Liver (tissue), 9 donors: ENCODE data around the gene HYAL3. TPM values are rescaled to one million over a fixed set of nuclear protein-coding genes. Genes with fewer than 3 reads are reported as not detected.

Experiments used
- DNase-seq: peaks from one replicate; pipeline ENCODE4 v3.0.0-alpha.2; 2017; ENCODE audit warnings: low spot score
- H3K27ac ChIP-seq, 2 donors: one replicate each; pipeline ENCODE4 v1.7.0; 2013; ENCODE audit warnings: inconsistent platforms in 2 of 2, low read length in 2 of 2, control low read depth in 1 of 2, low read depth in 1 of 2, mild to moderate bottlenecking in 1 of 2
- H3K27me3 ChIP-seq, 4 donors: one replicate each; pipeline versions ENCODE4 v1.6.1 to v1.7.0; 2013; ENCODE audit warnings: low read length in 3 of 4, inconsistent platforms in 1 of 4, mild to moderate bottlenecking in 1 of 4, moderate library complexity in 1 of 4; ENCODE audit not compliant: control insufficient read depth in 4 of 4, insufficient read depth in 4 of 4
- H3K36me3 ChIP-seq, 4 donors: one replicate each; pipeline versions ENCODE4 v1.6.1 to v1.7.0; 2013; ENCODE audit warnings: low read length in 3 of 4, mild to moderate bottlenecking in 3 of 4, low read depth in 1 of 4, moderate library complexity in 1 of 4; ENCODE audit not compliant: control insufficient read depth in 4 of 4, insufficient read depth in 3 of 4
- H3K4me1 ChIP-seq, 4 donors: one replicate each; pipeline versions ENCODE4 v1.6.1 to v1.7.0; 2013; ENCODE audit warnings: low read length in 3 of 4, mild to moderate bottlenecking in 3 of 4, moderate library complexity in 1 of 4; ENCODE audit not compliant: control insufficient read depth in 4 of 4, insufficient read depth in 4 of 4
- H3K4me3 ChIP-seq, 3 donors: one replicate each; pipeline versions ENCODE4 v1.6.1 to v1.7.0; 2013; ENCODE audit warnings: low read length in 3 of 3, control low read depth in 1 of 3, low read depth in 1 of 3, mild to moderate bottlenecking in 1 of 3
- H3K9ac ChIP-seq, 2 donors: one replicate each; pipeline ENCODE4 v1.7.0; 2013; ENCODE audit warnings: low read length in 2 of 2, mild to moderate bottlenecking in 2 of 2, moderate library complexity in 2 of 2, control low read depth in 1 of 2, low read depth in 1 of 2
- H3K9me3 ChIP-seq, 4 donors: one replicate each; pipeline versions ENCODE4 v1.6.1 to v1.7.0; 2013; ENCODE audit warnings: low read length in 3 of 4; ENCODE audit not compliant: control insufficient read depth in 4 of 4
- EGR1 ChIP-seq, 2 donors: IDR thresholded peaks; 2 replicates each; pipeline ENCODE4 v1.6.1; 2016 to 2018; ENCODE audit warnings: antibody characterized with exemption in 2 of 2, low read depth in 2 of 2
- FOXA1 ChIP-seq: IDR thresholded peaks from 2 replicates; pipeline ENCODE4 v1.6.1; 2016; ENCODE audit warnings: antibody characterized with exemption
- FOXA2 ChIP-seq: IDR thresholded peaks from 2 replicates; pipeline ENCODE4 v1.6.1; 2016; ENCODE audit warnings: antibody characterized with exemption
- GABPA ChIP-seq, 2 donors: IDR thresholded peaks in 1 of 2; conservative IDR thresholded peaks in 1 of 2; 2 replicates each; pipeline ENCODE4 v1.6.1; 2016; ENCODE audit warnings: antibody characterized with exemption in 2 of 2, mild to moderate bottlenecking in 1 of 2, moderate library complexity in 1 of 2
- HNF4A ChIP-seq, 2 donors: conservative IDR thresholded peaks; 2 replicates each; pipeline ENCODE4 v1.6.1; 2016; ENCODE audit warnings: antibody characterized with exemption in 2 of 2, mild to moderate bottlenecking in 2 of 2
- HNF4G ChIP-seq: IDR thresholded peaks from 2 replicates; pipeline ENCODE4 v1.6.1; 2016; ENCODE audit warnings: antibody characterized with exemption
- JUND ChIP-seq, 2 donors: IDR thresholded peaks; 2 replicates each; pipeline ENCODE4 v1.6.1; 2016; ENCODE audit warnings: antibody characterized with exemption in 2 of 2
- NR2F2 ChIP-seq: IDR thresholded peaks from 2 replicates; pipeline ENCODE4 v1.6.1; 2016; ENCODE audit warnings: antibody characterized with exemption
- RAD21 ChIP-seq, 2 donors: IDR thresholded peaks; 2 replicates each; pipeline ENCODE4 v1.6.1; 2016; ENCODE audit warnings: antibody characterized with exemption in 2 of 2, mild to moderate bottlenecking in 2 of 2
- RXRA ChIP-seq, 2 donors: IDR thresholded peaks; 2 replicates each; pipeline ENCODE4 v1.6.1; 2017 to 2018; ENCODE audit warnings: antibody characterized with exemption in 2 of 2, mild to moderate bottlenecking in 1 of 2
- SP1 ChIP-seq: IDR thresholded peaks from 2 replicates; pipeline ENCODE4 v1.6.1; 2018; ENCODE audit warnings: antibody characterized with exemption, mild to moderate bottlenecking
- TAF1 ChIP-seq: conservative IDR thresholded peaks from 2 replicates; pipeline ENCODE4 v1.6.1; 2016; ENCODE audit warnings: antibody characterized with exemption, mild to moderate bottlenecking
- YY1 ChIP-seq: IDR thresholded peaks from 2 replicates; pipeline ENCODE4 v1.6.1; 2016; ENCODE audit warnings: antibody characterized with exemption, mild to moderate bottlenecking
- WGBS: extraction: QIAGEN DNeasy Blood & Tissue Kit; methylation state at CpG from one replicate; pipeline ENCODE4 v1.1.7; 2013; 5-methylcytosine and 5-hydroxymethylcytosine counted together
- polyA plus RNA-seq, 2 donors: library from polyadenylated mRNA; stranded (reverse) in 1 of 2; unstranded in 1 of 2; fragments of 200-250 nt in 1 of 2; fragments of >200 nt in 1 of 2; fragmentation: Nextera tagmentation in 1 of 2; extraction: Ambion mirVana in 1 of 2; gene quantifications; one replicate each; pipeline versions ENCODE4 v1.2.1 to v1.2.3, GENCODE V29; 2013 to 2015
- total RNA-seq, 2 donors: library from RNA; depleted of rRNA; stranded (reverse); fragments of >200 nt; gene quantifications; one replicate each; pipeline ENCODE4 v1.2.3, GENCODE V29; 2014
- TF ChIP-seq, protein P1 (sequence below): fragments of 150-350 bp; IDR thresholded peaks from 2 replicates; pipeline ENCODE4 v1.5.1; 2017; ENCODE audit warnings: improper control_type of control experiment, low read depth, low read length; ENCODE audit not compliant: missing input control
- TF ChIP-seq, protein P2 (sequence below): IDR thresholded peaks from 2 replicates; pipeline ENCODE4 v1.6.1; 2016; ENCODE audit warnings: antibody characterized with exemption
- TF ChIP-seq, protein P3 (sequence below): IDR thresholded peaks from 2 replicates; pipeline ENCODE4 v1.6.1; 2016; ENCODE audit warnings: antibody characterized with exemption, mild to moderate bottlenecking
- TF ChIP-seq, protein P4 (sequence below): IDR thresholded peaks from 2 replicates; pipeline ENCODE4 v1.6.1; 2016; ENCODE audit warnings: antibody characterized with exemption
- donor health status: healthy.
- donor health status: healthy.
- donor health status: healthy.
- donor health status: healthy.
- donor health status: healthy.

Gene HYAL3
- total and polyA plus RNA-seq, 4 donors, result 1.8 to 6.6 (median 2.0) TPM

DNA sequence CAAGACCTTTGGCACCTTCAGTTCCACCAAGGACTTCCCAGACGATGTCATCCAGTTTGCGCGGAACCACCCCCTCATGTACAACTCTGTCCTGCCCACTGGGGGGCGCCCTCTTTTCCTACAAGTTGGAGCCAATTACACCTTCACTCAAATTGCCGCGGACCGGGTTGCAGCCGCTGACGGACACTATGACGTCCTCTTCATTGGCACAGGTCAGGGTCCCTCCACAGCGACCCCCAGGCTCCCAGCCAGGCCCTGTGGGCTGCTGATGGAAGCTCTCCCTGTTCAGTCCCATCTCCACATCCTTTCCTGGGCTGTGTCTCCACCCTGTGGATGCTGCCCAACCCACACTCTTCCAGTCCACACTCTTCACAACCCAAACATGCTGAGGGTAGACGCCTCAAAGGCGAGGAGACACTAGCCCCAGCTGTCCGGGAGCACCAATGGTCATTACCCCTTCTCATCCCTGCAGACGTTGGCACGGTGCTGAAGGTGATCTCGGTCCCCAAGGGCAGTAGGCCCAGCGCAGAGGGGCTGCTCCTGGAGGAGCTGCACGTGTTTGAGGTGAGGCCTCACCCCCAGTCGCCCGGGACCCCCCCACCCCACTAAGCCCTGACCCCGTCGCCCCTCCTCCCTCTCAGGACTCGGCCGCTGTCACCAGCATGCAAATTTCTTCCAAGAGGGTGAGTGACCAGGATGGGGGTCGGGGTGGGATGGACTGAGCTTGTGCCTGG is 24.7 kb downstream of the HYAL3 start:
- TF ChIP-seq, protein P1, sequence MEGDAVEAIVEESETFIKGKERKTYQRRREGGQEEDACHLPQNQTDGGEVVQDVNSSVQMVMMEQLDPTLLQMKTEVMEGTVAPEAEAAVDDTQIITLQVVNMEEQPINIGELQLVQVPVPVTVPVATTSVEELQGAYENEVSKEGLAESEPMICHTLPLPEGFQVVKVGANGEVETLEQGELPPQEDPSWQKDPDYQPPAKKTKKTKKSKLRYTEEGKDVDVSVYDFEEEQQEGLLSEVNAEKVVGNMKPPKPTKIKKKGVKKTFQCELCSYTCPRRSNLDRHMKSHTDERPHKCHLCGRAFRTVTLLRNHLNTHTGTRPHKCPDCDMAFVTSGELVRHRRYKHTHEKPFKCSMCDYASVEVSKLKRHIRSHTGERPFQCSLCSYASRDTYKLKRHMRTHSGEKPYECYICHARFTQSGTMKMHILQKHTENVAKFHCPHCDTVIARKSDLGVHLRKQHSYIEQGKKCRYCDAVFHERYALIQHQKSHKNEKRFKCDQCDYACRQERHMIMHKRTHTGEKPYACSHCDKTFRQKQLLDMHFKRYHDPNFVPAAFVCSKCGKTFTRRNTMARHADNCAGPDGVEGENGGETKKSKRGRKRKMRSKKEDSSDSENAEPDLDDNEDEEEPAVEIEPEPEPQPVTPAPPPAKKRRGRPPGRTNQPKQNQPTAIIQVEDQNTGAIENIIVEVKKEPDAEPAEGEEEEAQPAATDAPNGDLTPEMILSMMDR, result peak; percentile 60
- TF ChIP-seq, protein P2, sequence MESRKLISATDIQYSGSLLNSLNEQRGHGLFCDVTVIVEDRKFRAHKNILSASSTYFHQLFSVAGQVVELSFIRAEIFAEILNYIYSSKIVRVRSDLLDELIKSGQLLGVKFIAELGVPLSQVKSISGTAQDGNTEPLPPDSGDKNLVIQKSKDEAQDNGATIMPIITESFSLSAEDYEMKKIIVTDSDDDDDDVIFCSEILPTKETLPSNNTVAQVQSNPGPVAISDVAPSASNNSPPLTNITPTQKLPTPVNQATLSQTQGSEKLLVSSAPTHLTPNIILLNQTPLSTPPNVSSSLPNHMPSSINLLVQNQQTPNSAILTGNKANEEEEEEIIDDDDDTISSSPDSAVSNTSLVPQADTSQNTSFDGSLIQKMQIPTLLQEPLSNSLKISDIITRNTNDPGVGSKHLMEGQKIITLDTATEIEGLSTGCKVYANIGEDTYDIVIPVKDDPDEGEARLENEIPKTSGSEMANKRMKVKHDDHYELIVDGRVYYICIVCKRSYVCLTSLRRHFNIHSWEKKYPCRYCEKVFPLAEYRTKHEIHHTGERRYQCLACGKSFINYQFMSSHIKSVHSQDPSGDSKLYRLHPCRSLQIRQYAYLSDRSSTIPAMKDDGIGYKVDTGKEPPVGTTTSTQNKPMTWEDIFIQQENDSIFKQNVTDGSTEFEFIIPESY, result no peak
- TF ChIP-seq RAD21 (IDR thresholded peaks at IDR 0.05) (peak; percentile 70 to 74), HNF4A (conservative IDR thresholded peaks at IDR 0.05) (peak in 1 of 2 donors; percentile 18)
- H3K9ac ChIP-seq, result no peak overlapping the region
- peaks cover 3 to 41% (median 19%) of the 10 kb centered on the region in 4 donors for H3K4me1 ChIP-seq
- H3K36me3 ChIP-seq, result no peaks in the 10 kb centered on the region
- peaks cover 0 to 2% (median 0%) of the 10 kb centered on the region in 4 donors for H3K27me3 ChIP-seq
- peak; percentile 81 for DNase-seq
- no peaks in the 10 kb centered on the region for H3K9me3 ChIP-seq
- H3K4me3 ChIP-seq, result no peak overlapping the region
- 17% methylated on average over 26 of the region's 26 CpGs for WGBS
- no peak overlapping the region for H3K27ac ChIP-seq

DNA sequence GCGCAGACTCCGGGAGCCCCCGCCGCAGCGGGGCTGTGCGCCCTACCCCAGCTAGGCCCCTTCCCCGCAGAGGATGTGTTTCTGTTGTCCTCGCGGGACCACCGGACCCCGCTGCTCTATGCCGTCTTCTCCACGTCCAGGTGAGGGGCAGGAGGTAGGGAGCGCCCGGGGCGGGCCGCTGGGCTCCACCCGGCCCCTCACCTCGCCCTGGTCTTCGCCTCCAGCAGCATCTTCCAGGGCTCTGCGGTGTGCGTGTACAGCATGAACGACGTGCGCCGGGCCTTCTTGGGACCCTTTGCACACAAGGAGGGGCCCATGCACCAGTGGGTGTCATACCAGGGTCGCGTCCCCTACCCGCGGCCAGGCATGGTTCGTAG is 25.5 kb downstream of the HYAL3 start:
- H3K36me3 ChIP-seq, result no peaks in the 10 kb centered on the region
- H3K4me3 ChIP-seq, result no peak overlapping the region

More for the DNA sequence above, 25.5 kb downstream of the HYAL3 start:
- 38% methylated on average over 31 of the region's 31 CpGs for WGBS
- Histone ChIP-seq H3K4me1 (peaks cover 3 to 41% (median 19%) of the 10 kb centered on the region in 4 donors), H3K9me3 (no peaks in the 10 kb centered on the region), H3K27ac (no peak overlapping the region), H3K27me3 (peaks cover 0 to 2% (median 0%) of the 10 kb centered on the region in 4 donors), H3K9ac (no peak overlapping the region)
- no peak for DNase-seq
- TF ChIP-seq YY1 (no peak), RAD21 (IDR thresholded peaks at IDR 0.05) (no peak), JUND (IDR thresholded peaks at IDR 0.05) (no peak), GABPA (IDR thresholded peaks at IDR 0.05 in 1 of 2, conservative IDR thresholded peaks at IDR 0.05 in 1 of 2) (no peak), FOXA2 (no peak), RXRA (IDR thresholded peaks at IDR 0.05) (no peak), NR2F2 (no peak), SP1 (no peak), TAF1 (no peak), EGR1 (IDR thresholded peaks at IDR 0.05; ENCODE audit: low read depth in 2 of 2) (no peak), HNF4G (no peak), FOXA1 (no peak), HNF4A (conservative IDR thresholded peaks at IDR 0.05) (no peak)
- TF ChIP-seq, protein P3, sequence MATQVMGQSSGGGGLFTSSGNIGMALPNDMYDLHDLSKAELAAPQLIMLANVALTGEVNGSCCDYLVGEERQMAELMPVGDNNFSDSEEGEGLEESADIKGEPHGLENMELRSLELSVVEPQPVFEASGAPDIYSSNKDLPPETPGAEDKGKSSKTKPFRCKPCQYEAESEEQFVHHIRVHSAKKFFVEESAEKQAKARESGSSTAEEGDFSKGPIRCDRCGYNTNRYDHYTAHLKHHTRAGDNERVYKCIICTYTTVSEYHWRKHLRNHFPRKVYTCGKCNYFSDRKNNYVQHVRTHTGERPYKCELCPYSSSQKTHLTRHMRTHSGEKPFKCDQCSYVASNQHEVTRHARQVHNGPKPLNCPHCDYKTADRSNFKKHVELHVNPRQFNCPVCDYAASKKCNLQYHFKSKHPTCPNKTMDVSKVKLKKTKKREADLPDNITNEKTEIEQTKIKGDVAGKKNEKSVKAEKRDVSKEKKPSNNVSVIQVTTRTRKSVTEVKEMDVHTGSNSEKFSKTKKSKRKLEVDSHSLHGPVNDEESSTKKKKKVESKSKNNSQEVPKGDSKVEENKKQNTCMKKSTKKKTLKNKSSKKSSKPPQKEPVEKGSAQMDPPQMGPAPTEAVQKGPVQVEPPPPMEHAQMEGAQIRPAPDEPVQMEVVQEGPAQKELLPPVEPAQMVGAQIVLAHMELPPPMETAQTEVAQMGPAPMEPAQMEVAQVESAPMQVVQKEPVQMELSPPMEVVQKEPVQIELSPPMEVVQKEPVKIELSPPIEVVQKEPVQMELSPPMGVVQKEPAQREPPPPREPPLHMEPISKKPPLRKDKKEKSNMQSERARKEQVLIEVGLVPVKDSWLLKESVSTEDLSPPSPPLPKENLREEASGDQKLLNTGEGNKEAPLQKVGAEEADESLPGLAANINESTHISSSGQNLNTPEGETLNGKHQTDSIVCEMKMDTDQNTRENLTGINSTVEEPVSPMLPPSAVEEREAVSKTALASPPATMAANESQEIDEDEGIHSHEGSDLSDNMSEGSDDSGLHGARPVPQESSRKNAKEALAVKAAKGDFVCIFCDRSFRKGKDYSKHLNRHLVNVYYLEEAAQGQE, result no peak
- TF ChIP-seq, protein P1, result no peak
- TF ChIP-seq, protein P4, sequence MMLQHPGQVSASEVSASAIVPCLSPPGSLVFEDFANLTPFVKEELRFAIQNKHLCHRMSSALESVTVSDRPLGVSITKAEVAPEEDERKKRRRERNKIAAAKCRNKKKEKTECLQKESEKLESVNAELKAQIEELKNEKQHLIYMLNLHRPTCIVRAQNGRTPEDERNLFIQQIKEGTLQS, result no peak
